Cardiac fibroblast (primary cell): ENCODE measurements around the gene ENTHD1.

Experiments used
- DNase-seq, 2 donors: peaks; one replicate each; pipeline versions ENCODE4 v3.0.0 to v3.0.0-alpha.2; 2010; ENCODE audit warnings: low read depth in 2 of 2
- H3K4me3 ChIP-seq, 2 donors: replicated peaks in 1 of 2; 1 replicate in 1 of 2; 2 replicates in 1 of 2; pipeline ENCODE4 v1.5.1; 2011; ENCODE audit warnings: low read depth in 2 of 2, low read length in 2 of 2, mild to moderate bottlenecking in 2 of 2, moderate library complexity in 1 of 2
- CTCF ChIP-seq: IDR thresholded peaks from one replicate; pipeline ENCODE4 v1.5.1; 2011; ENCODE audit warnings: low read depth, mild to moderate bottlenecking, low read length, inconsistent platforms

ENTHD1 gene

GRCh38 chr22:39729141-39729934 is 164.2 kb downstream of the ENTHD1 start:
- TF ChIP-seq CTCF = no peak
- no peak overlapping the region for H3K4me3 ChIP-seq
- no peak for DNase-seq

- no peak for DNase-seq
- no peak overlapping the region for H3K4me3 ChIP-seq
- TF ChIP-seq CTCF = no peak
Observed at GRCh38 chr22:39728236-39728860, 165.2 kb downstream of the ENTHD1 start.

- TF ChIP-seq CTCF = no peak
- no peak overlapping the region for H3K4me3 ChIP-seq
- DNase-seq = no peak
Observed at GRCh38 chr22:39727541-39727940, 166.0 kb downstream of the ENTHD1 start.

GRCh38 chr22:39725351-39726035 is 168.1 kb downstream of the ENTHD1 start:
- TF ChIP-seq CTCF = no peak
- DNase-seq = no peak
- H3K4me3 ChIP-seq = no peak overlapping the region

GRCh38 chr22:39724857-39725256 is 168.7 kb downstream of the ENTHD1 start:
- TF ChIP-seq CTCF = no peak
- no peak for DNase-seq

GRCh38 chr22:39724390-39724789 is 169.2 kb downstream of the ENTHD1 start:
- H3K4me3 ChIP-seq = no peak overlapping the region
- DNase-seq = no peak
- no peak for TF ChIP-seq CTCF

More at GRCh38 chr22:39724857-39725256, 168.7 kb downstream of the ENTHD1 start:
- H3K4me3 ChIP-seq = no peak overlapping the region
